ENCODE results near the gene GABPA.

The GABPA gene

GRCh38 chr21:25734904-25735645 is at the start of gene GABPA, which contains the start of gene ATP5PF (continued):
- TF ChIP-seq ZNF274 (IDR thresholded peaks at IDR 0.05; ENCODE audit: low read length) (no peak), ZNF274 (tag by site-specific recombination; IDR thresholded peaks at IDR 0.05; ENCODE audit: borderline replicate concordance) (no peak), ZNF239 (tag by site-specific recombination; IDR thresholded peaks at IDR 0.05) (no peak), ZSCAN16 (tag by site-specific recombination; IDR thresholded peaks at IDR 0.05) (no peak), ZBTB6 (tag by site-specific recombination; IDR thresholded peaks at IDR 0.05) (0 out of 2 replicates have a peak, but pooled peaks have one; percentile 6), KLF10 (tag by site-specific recombination; IDR thresholded peaks at IDR 0.05) (peak; percentile 52; the same call in 1 of the 2 replicates), SP3 (tag by site-specific recombination; IDR thresholded peaks at IDR 0.05) (peak; percentile 89), ZEB2 (tag by site-specific recombination; IDR thresholded peaks at IDR 0.05) (peak; percentile 97), ZNF776 (tag by site-specific recombination; IDR thresholded peaks at IDR 0.05; ENCODE audit: borderline replicate concordance) (no peak), ZNF560 (tag by site-specific recombination; IDR thresholded peaks at IDR 0.05; ENCODE audit: borderline replicate concordance) (no peak), KLF16 (tag by site-specific recombination; IDR thresholded peaks at IDR 0.05) (peak; percentile 65; the same call in 1 of the 2 replicates), ZNF423 (tag by site-specific recombination; IDR thresholded peaks at IDR 0.05) (0 out of 2 replicates have a peak, but pooled peaks have one; percentile 68), ZNF37A (tag by site-specific recombination; IDR thresholded peaks at IDR 0.05) (no peak), SALL2 (tag by site-specific recombination; IDR thresholded peaks at IDR 0.05; ENCODE audit: borderline replicate concordance) (no peak), YY1 (tag by site-specific recombination; IDR thresholded peaks at IDR 0.05) (peak; percentile 91), ZNF121 (tag by site-specific recombination; IDR thresholded peaks at IDR 0.05) (0 out of 2 replicates have a peak, but pooled peaks have one; percentile 49), ZBTB8A (tag by site-specific recombination; IDR thresholded peaks at IDR 0.05) (peak; percentile 37; the same call in 1 of the 2 replicates), ZBTB48 (tag by site-specific recombination; IDR thresholded peaks at IDR 0.05) (peak; percentile 81), ZNF433 (tag by site-specific recombination; IDR thresholded peaks at IDR 0.05; ENCODE audit: low read depth) (no peak), ZNF2 (tag by site-specific recombination; IDR thresholded peaks at IDR 0.05) (0 out of 2 replicates have a peak, but pooled peaks have one; percentile 61), ZNF26 (tag by site-specific recombination; IDR thresholded peaks at IDR 0.05) (no peak), ZNF747 (tag by site-specific recombination; IDR thresholded peaks at IDR 0.05) (no peak), WT1 (tag by site-specific recombination; IDR thresholded peaks at IDR 0.05) (peak; percentile 28; the same call in 1 of the 2 replicates), ZSCAN5A (tag by site-specific recombination; IDR thresholded peaks at IDR 0.05) (peak; percentile 95), ZNF324 (tag by site-specific recombination; IDR thresholded peaks at IDR 0.05) (peak; percentile 75), ZNF658 (tag by site-specific recombination; IDR thresholded peaks at IDR 0.05) (no peak), ZNF513 (tag by site-specific recombination; IDR thresholded peaks at IDR 0.05) (no peak; the same call in 1 of the 2 replicates), SCRT2 (tag by site-specific recombination; IDR thresholded peaks at IDR 0.05) (no peak), ZNF639 (tag by site-specific recombination; IDR thresholded peaks at IDR 0.05) (peak; percentile 96)

All from HEK293 (cell line).